Ovary (tissue), 9 donors: Measurements from ENCODE around the gene ASB1. TPM values are rescaled to one million over a fixed set of nuclear protein-coding genes. Genes with fewer than 3 reads are reported as not detected.

ENCODE experiments used
- DNase-seq, 5 donors: peaks; one replicate each; pipeline ENCODE4 v3.0.0-alpha.2; 2019 to 2020
- H3K27ac ChIP-seq, 2 donors: fragments of 200-600 bp; one replicate each; pipeline versions ENCODE4 v1.5.1 to v1.8.0; 2019 to 2022
- H3K27me3 ChIP-seq: fragments of 200-600 bp; one replicate; pipeline ENCODE4 v1.8.0; 2022
- H3K36me3 ChIP-seq: fragments of 200-600 bp; sonication (generic); one replicate; pipeline ENCODE4 v1.5.1; 2019
- H3K4me1 ChIP-seq: one replicate; pipeline ENCODE4 v1.8.1; 2013; ENCODE audit warnings: mild to moderate bottlenecking, moderate library complexity; ENCODE audit not compliant: insufficient read depth
- H3K4me3 ChIP-seq: fragments of 200-600 bp; sonication (generic); one replicate; pipeline ENCODE4 v1.5.1; 2017
- H3K9me3 ChIP-seq, 2 donors: fragments of 200-600 bp in 1 of 2; sonication (generic) in 1 of 2; one replicate each; pipeline versions ENCODE4 v1.5.1 to v1.8.1; 2013 to 2019; ENCODE audit warnings: mild to moderate bottlenecking in 1 of 2, moderate library complexity in 1 of 2
- CTCF ChIP-seq, 3 donors: fragments of 450-650 bp in 2 of 3; fragments of 200-600 bp in 1 of 3; IDR thresholded peaks; one replicate each; pipeline versions ENCODE4 v1.5.1 to v1.8.0; 2016 to 2022; ENCODE audit warnings: antibody characterized with exemption in 3 of 3, mild to moderate bottlenecking in 1 of 3
- EP300 ChIP-seq: sonication (generic); formaldehyde crosslinking; IDR thresholded peaks from one replicate; pipeline ENCODE4 v1.6.1; 2017; ENCODE audit warnings: antibody characterized with exemption
- POLR2A ChIP-seq: fragments of 450-650 bp; IDR thresholded peaks from one replicate; pipeline ENCODE4 v1.6.1; 2017; ENCODE audit warnings: antibody characterized with exemption, mild to moderate bottlenecking, moderate library complexity
- WGBS, 3 donors: extraction: QIAGEN DNeasy Blood & Tissue Kit in 1 of 3; methylation state at CpG; one replicate each; pipeline versions ENCODE4 v1.1.5 to v1.1.7; 2013 to 2017; 5-methylcytosine and 5-hydroxymethylcytosine counted together
- intact Hi-C, 4 donors: fragments of 100-400 bp; cut with DNase I; formaldehyde crosslinking; loops; one replicate each; pipeline versions ENCODE4 v1.11.0 to v1.15.1; 2022 to 2023
- polyA plus RNA-seq, 2 donors: library from polyadenylated mRNA; stranded (reverse); fragments of 200-250 nt in 1 of 2; fragments of 350-450 nt in 1 of 2; fragmentation: Illumina TruSeq in 1 of 2; extraction: RNeasy Lipid Tissue Mini Kit (QIAGEN cat#74804) in 1 of 2; gene quantifications; one replicate each; pipeline ENCODE4 v1.2.3, GENCODE V29; 2013 to 2014
- total RNA-seq, 7 donors: library from RNA; depleted of rRNA in 2 of 7; stranded (reverse); fragments of >200 nt in 2 of 7; fragmentation: NEBNext Ultra II Directional in 3 of 7; extraction: Animal tissue kit (Norgen Biotek cat#: 25700) in 3 of 7; gene quantifications; one replicate each; pipeline versions ENCODE4 v1.1.0 to v1.2.4, GENCODE V29; 2016 to 2023
- donor health status: DM: no; HTN: no; CAD: no; lungs with moderate emphysema.
- donor health status: DM: no; HTN: no; CAD: no.
- donor health status: Bipolar disorder and iron deficiency.
- donor health status: DM: yes; HTN: yes; CAD: no.
- donor health status: DM: no; HTN: no; CAD: no.
- donor health status: DM: yes; HTN: yes; CAD: no.

ASB1 gene
- total and polyA plus RNA-seq, 9 donors: 9.3 to 34.0 (median 29.6) TPM

- TF ChIP-seq POLR2A (no peak), CTCF (IDR thresholded peaks at IDR 0.05) (no peak), EP300 (no peak)
- intact Hi-C loops: no loop called here
Observed at GRCh38 chr2:238453842-238454241, 27.1 kb downstream of the ASB1 start.

GRCh38 chr2:238456449-238456848 lies 29.7 kb downstream of the ASB1 start:
- no peak overlapping the region for H3K27ac ChIP-seq
- H3K4me1 ChIP-seq: no peaks in the 10 kb centered on the region
- DNase-seq: no peak
- no peaks in the 10 kb centered on the region for H3K36me3 ChIP-seq
- intact Hi-C loops: no loop called here
- 88 to 95% (median 89%) methylated on average over 1 of the region's 1 CpG for WGBS, 3 donors
- no peaks in the 10 kb centered on the region for H3K27me3 ChIP-seq
- H3K4me3 ChIP-seq: no peak overlapping the region
- no peak for TF ChIP-seq EP300
- no peak for TF ChIP-seq POLR2A
- TF ChIP-seq CTCF (IDR thresholded peaks at IDR 0.05): no peak
- no peaks in the 10 kb centered on the region for H3K9me3 ChIP-seq

More at GRCh38 chr2:238453842-238454241, 27.1 kb downstream of the ASB1 start:
- Histone ChIP-seq H3K27ac (no peak overlapping the region), H3K9me3 (no peaks in the 10 kb centered on the region), H3K4me3 (no peak overlapping the region), H3K4me1 (no peaks in the 10 kb centered on the region), H3K36me3 (no peaks in the 10 kb centered on the region), H3K27me3 (no peaks in the 10 kb centered on the region)
- 84 to 91% (median 88%) methylated on average over 4 of the region's 4 CpGs for WGBS, 3 donors
- DNase-seq: no peak

GRCh38 chr2:238456970-238457926 lies 30.5 kb downstream of the ASB1 start:
- no peaks in the 10 kb centered on the region for H3K36me3 ChIP-seq
- H3K4me1 ChIP-seq: no peaks in the 10 kb centered on the region
- WGBS, 3 donors: 76 to 81% (median 79%) methylated on average over 10 of the region's 10 CpGs
- TF ChIP-seq CTCF (IDR thresholded peaks at IDR 0.05): no peak
- TF ChIP-seq EP300: no peak
- TF ChIP-seq POLR2A: no peak
- no peaks in the 10 kb centered on the region for H3K9me3 ChIP-seq
- intact Hi-C loops: no loop called here
- no peak overlapping the region for H3K27ac ChIP-seq
- no peaks in the 10 kb centered on the region for H3K27me3 ChIP-seq
- no peak for DNase-seq
- no peak overlapping the region for H3K4me3 ChIP-seq

GRCh38 chr2:238457927-238458324 lies 31.2 kb downstream of the ASB1 start:
- H3K4me3 ChIP-seq: no peak overlapping the region
- H3K4me1 ChIP-seq: no peaks in the 10 kb centered on the region
- TF ChIP-seq EP300 (no peak), POLR2A (no peak), CTCF (IDR thresholded peaks at IDR 0.05) (no peak)
- no peak overlapping the region for H3K27ac ChIP-seq
- no peaks in the 10 kb centered on the region for H3K27me3 ChIP-seq
- WGBS, 3 donors: 90 to 98% (median 93%) methylated on average over 3 of the region's 3 CpGs
- DNase-seq: no peak
- intact Hi-C loops: loop anchor here in 1 of 4 donors (2.0 kb wide), 1 partner anchor 25 kb away; no protein-coding TSS in a partner anchor
- no peaks in the 10 kb centered on the region for H3K36me3 ChIP-seq
- H3K9me3 ChIP-seq: no peaks in the 10 kb centered on the region
